Measurements from ENCODE around the gene SERPINH1.
A peak's percentile ranks its signal among the peaks of the same experiment; 100 is the strongest.

The SERPINH1 gene

GRCh38 chr11:75533896-75534258 lies 28.2 kb upstream of the SERPINH1 start:
- no peak for DNase-seq

- no peak for DNase-seq
Measured at GRCh38 chr11:75534259-75535069, 27.6 kb upstream of the SERPINH1 start.

GRCh38 chr11:75535071-75535470 lies 27.0 kb upstream of the SERPINH1 start:
- DNase-seq = no peak

GRCh38 chr11:75536786-75537641 lies 25.0 kb upstream of the SERPINH1 start:
- DNase-seq = no peak

GRCh38 chr11:75537740-75538139 lies 24.3 kb upstream of the SERPINH1 start:
- no peak for DNase-seq

- no peak for DNase-seq
Measured at GRCh38 chr11:75538150-75538942, 23.7 kb upstream of the SERPINH1 start.

- DNase-seq = no peak
Measured at GRCh38 chr11:75539459-75540334, 22.4 kb upstream of the SERPINH1 start.

- DNase-seq = no peak
Measured at GRCh38 chr11:75541193-75542087, 20.6 kb upstream of the SERPINH1 start.

GRCh38 chr11:75542088-75542438 lies 20.0 kb upstream of the SERPINH1 start:
- no peak for DNase-seq

- DNase-seq = no peak
Measured at GRCh38 chr11:75543806-75544205, 18.2 kb upstream of the SERPINH1 start.

- DNase-seq = no peak
Measured at GRCh38 chr11:75547177-75547576, 14.9 kb upstream of the SERPINH1 start.

GRCh38 chr11:75547617-75548058 lies 14.4 kb upstream of the SERPINH1 start:
- DNase-seq = peak; percentile 85

- no peak for DNase-seq
Measured at GRCh38 chr11:75548595-75549272, 13.3 kb upstream of the SERPINH1 start.

GRCh38 chr11:75549370-75549958 lies 12.6 kb upstream of the SERPINH1 start:
- DNase-seq = no peak

GRCh38 chr11:75553182-75553581 lies 8.9 kb upstream of the SERPINH1 start:
- DNase-seq = no peak

- DNase-seq = no peak
Measured at GRCh38 chr11:75553889-75554257, 8.2 kb upstream of the SERPINH1 start.

- peak; percentile 99 for DNase-seq
Measured at GRCh38 chr11:75554258-75555022, 7.6 kb upstream of the SERPINH1 start.

GRCh38 chr11:75555079-75555811 lies 6.8 kb upstream of the SERPINH1 start:
- DNase-seq = no peak

GRCh38 chr11:75556275-75556674 lies 5.8 kb upstream of the SERPINH1 start:
- DNase-seq = no peak
